ENCODE results near the gene UNC80. TPM values are rescaled to one million over a fixed set of nuclear protein-coding genes. Genes with fewer than 3 reads are reported as not detected.

UNC80 gene
- total and polyA plus RNA-seq, 2 of the 13 experiments (the other 11 are each of a cell fraction or from before 2014, with no cell fraction given), result not detected

GRCh38 chr2:209960676-209961630 lies 189.3 kb downstream of the UNC80 start (continued):
- no peak for TF ChIP-seq TFE3 (CRISPR knock-in tag; IDR thresholded peaks at IDR 0.05)
- TF ChIP-seq, protein P1, sequence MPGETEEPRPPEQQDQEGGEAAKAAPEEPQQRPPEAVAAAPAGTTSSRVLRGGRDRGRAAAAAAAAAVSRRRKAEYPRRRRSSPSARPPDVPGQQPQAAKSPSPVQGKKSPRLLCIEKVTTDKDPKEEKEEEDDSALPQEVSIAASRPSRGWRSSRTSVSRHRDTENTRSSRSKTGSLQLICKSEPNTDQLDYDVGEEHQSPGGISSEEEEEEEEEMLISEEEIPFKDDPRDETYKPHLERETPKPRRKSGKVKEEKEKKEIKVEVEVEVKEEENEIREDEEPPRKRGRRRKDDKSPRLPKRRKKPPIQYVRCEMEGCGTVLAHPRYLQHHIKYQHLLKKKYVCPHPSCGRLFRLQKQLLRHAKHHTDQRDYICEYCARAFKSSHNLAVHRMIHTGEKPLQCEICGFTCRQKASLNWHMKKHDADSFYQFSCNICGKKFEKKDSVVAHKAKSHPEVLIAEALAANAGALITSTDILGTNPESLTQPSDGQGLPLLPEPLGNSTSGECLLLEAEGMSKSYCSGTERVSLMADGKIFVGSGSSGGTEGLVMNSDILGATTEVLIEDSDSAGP (CRISPR knock-in tag; IDR thresholded peaks at IDR 0.05; ENCODE audit: borderline replicate concordance), result no peak
- no peak for TF ChIP-seq MED13 (CRISPR knock-in tag; IDR thresholded peaks at IDR 0.05)
- TF ChIP-seq ZNF557 (CRISPR knock-in tag; IDR thresholded peaks at IDR 0.05), result no peak
- no peak for TF ChIP-seq SOX6 (IDR thresholded peaks at IDR 0.05)
- TF ChIP-seq SOX6 (CRISPR knock-in tag; IDR thresholded peaks at IDR 0.05), result no peak
- TF ChIP-seq NFE2L2 (IDR thresholded peaks at IDR 0.05; ENCODE audit: low read length), result no peak
- no peak for TF ChIP-seq GFI1 (CRISPR knock-in tag; IDR thresholded peaks at IDR 0.05; ENCODE audit: borderline replicate concordance)
- TF ChIP-seq ZNF879 (CRISPR knock-in tag; IDR thresholded peaks at IDR 0.05), result no peak
- TF ChIP-seq, protein P2, sequence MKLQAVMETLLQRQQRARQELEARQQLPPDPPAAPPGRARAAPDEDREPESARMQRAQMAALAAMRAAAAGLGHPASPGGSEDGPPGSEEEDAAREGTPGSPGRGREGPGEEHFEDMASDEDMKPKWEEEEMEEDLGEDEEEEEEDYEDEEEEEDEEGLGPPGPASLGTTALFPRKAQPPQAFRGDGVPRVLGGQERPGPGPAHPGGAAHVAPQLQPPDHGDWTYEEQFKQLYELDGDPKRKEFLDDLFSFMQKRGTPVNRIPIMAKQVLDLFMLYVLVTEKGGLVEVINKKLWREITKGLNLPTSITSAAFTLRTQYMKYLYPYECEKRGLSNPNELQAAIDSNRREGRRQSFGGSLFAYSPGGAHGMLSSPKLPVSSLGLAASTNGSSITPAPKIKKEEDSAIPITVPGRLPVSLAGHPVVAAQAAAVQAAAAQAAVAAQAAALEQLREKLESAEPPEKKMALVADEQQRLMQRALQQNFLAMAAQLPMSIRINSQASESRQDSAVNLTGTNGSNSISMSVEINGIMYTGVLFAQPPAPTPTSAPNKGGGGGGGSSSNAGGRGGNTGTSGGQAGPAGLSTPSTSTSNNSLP (IDR thresholded peaks at IDR 0.05; ENCODE audit: low read depth, low read length), result 0 out of 2 replicates have a peak, but pooled peaks have one; percentile 33
- no peak for TF ChIP-seq ZNF552 (CRISPR knock-in tag; IDR thresholded peaks at IDR 0.05; ENCODE audit: borderline replicate concordance)
- TF ChIP-seq, protein P3, sequence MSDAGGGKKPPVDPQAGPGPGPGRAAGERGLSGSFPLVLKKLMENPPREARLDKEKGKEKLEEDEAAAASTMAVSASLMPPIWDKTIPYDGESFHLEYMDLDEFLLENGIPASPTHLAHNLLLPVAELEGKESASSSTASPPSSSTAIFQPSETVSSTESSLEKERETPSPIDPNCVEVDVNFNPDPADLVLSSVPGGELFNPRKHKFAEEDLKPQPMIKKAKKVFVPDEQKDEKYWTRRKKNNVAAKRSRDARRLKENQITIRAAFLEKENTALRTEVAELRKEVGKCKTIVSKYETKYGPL (CRISPR knock-in tag; IDR thresholded peaks at IDR 0.05), result no peak
- 0 out of 2 replicates have a peak, but pooled peaks have one; percentile 27 for TF ChIP-seq SIN3B (IDR thresholded peaks at IDR 0.05; ENCODE audit: low read length)
- no peak for TF ChIP-seq ZNF597 (CRISPR knock-in tag; IDR thresholded peaks at IDR 0.05)
- no peak for TF ChIP-seq ZNF563 (CRISPR knock-in tag; IDR thresholded peaks at IDR 0.05)
- no peak for TF ChIP-seq TMF1 (CRISPR knock-in tag; IDR thresholded peaks at IDR 0.05; ENCODE audit: low read depth)
- TF ChIP-seq HNF4A (CRISPR knock-in tag; IDR thresholded peaks at IDR 0.05), result no peak
- no peak for TF ChIP-seq NR2F1 (CRISPR knock-in tag; IDR thresholded peaks at IDR 0.05)
- TF ChIP-seq ZBTB7A (CRISPR knock-in tag; IDR thresholded peaks at IDR 0.05), result no peak
- TF ChIP-seq HOXA7 (CRISPR knock-in tag; IDR thresholded peaks at IDR 0.05), result no peak
- peak; percentile 38 to 64; a peak in 3 of 4 replicates for TF ChIP-seq MAFK (conservative IDR thresholded peaks at IDR 0.05 in 1 of 2, IDR thresholded peaks at IDR 0.05 in 1 of 2; ENCODE audit: low read length in 2 of 2)
- no peak for TF ChIP-seq POLR2AphosphoS5 (IDR thresholded peaks at IDR 0.05; ENCODE audit: low read depth, low read length)
- no peak for TF ChIP-seq ZSCAN30 (CRISPR knock-in tag; IDR thresholded peaks at IDR 0.05)
